ENCODE results near the gene GNL3. TPM values are rescaled to one million over a fixed set of nuclear protein-coding genes. Genes with fewer than 3 reads are reported as not detected.

GNL3 gene
- total RNA-seq, 1 experiment from 2014 or later = 205 TPM

- Histone ChIP-seq H4K20me1 (ENCODE audit: insufficient read depth) (no peaks in the 10 kb centered on the region), H3K4me2 (ENCODE audit: low read length) (no peak overlapping the region), H3K9me2 (ENCODE audit: insufficient read depth) (no peaks in the 10 kb centered on the region), H3K4me3 (replicated peaks in 1 of 2; ENCODE audit: low read depth in 1 of 2, low read length in 2 of 2) (no peak overlapping the region), H3K79me2 (ENCODE audit: insufficient read depth, low read length) (no peaks in the 10 kb centered on the region), H3K27me3 (ENCODE audit: insufficient read depth, low read length) (no peaks in the 10 kb centered on the region), H3K4me1 (ENCODE audit: control insufficient read depth in 1 of 2, insufficient read depth in 2 of 2, low read length in 2 of 2) (no peaks in the 10 kb centered on the region; a peak in 1 of 4 replicates), H3K36me3 (ENCODE audit: control insufficient read depth in 1 of 2, insufficient read depth in 2 of 2, low read length in 2 of 2) (peaks cover 11 to 31% of the 10 kb centered on the region in 2 experiments), H3K9ac (ENCODE audit: low read length) (no peak overlapping the region), H2AFZ (ENCODE audit: low read depth, low read length, poor library complexity, severe bottlenecking) (no peak overlapping the region), H3K27ac (ENCODE audit: low read depth, low read length) (no peak overlapping the region), H3K9me3 (ENCODE audit: control insufficient read depth in 1 of 2, insufficient read depth in 1 of 2, low read depth in 1 of 2, low read length in 2 of 2) (no peaks in the 10 kb centered on the region)
- POLR2A ChIA-PET = no interaction called here
- BruUV-seq (replicated peaks) = no TSS peak
- CTCF ChIA-PET = no interaction called here
- intact Hi-C loops (cut with micrococcal nuclease) = no loop called here
- RAD21 ChIA-PET (ENCODE audit: low non-redundant PET in 1 of 2, low total read pairs in 2 of 2, uncharacterized antibody in 2 of 2, unreplicated experiment in 2 of 2) = no interaction called here
- TF ChIP-seq POLR2AphosphoS5 (IDR thresholded peaks at IDR 0.05; ENCODE audit: low read depth, low read length) = no peak
- TF ChIP-seq ATF3 (IDR thresholded peaks at IDR 0.05) = no peak
- TF ChIP-seq ZNF274 (IDR thresholded peaks at IDR 0.05; ENCODE audit: low read depth, low read length) = no peak
- TF ChIP-seq, protein P1, sequence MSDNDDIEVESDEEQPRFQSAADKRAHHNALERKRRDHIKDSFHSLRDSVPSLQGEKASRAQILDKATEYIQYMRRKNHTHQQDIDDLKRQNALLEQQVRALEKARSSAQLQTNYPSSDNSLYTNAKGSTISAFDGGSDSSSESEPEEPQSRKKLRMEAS (IDR thresholded peaks at IDR 0.05) = no peak
- TF ChIP-seq RAD21 (IDR thresholded peaks at IDR 0.05; ENCODE audit: low read depth) = no peak
- TF ChIP-seq, protein P2, sequence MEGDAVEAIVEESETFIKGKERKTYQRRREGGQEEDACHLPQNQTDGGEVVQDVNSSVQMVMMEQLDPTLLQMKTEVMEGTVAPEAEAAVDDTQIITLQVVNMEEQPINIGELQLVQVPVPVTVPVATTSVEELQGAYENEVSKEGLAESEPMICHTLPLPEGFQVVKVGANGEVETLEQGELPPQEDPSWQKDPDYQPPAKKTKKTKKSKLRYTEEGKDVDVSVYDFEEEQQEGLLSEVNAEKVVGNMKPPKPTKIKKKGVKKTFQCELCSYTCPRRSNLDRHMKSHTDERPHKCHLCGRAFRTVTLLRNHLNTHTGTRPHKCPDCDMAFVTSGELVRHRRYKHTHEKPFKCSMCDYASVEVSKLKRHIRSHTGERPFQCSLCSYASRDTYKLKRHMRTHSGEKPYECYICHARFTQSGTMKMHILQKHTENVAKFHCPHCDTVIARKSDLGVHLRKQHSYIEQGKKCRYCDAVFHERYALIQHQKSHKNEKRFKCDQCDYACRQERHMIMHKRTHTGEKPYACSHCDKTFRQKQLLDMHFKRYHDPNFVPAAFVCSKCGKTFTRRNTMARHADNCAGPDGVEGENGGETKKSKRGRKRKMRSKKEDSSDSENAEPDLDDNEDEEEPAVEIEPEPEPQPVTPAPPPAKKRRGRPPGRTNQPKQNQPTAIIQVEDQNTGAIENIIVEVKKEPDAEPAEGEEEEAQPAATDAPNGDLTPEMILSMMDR (IDR thresholded peaks at IDR 0.05 in 2 of 3, conservative IDR thresholded peaks at IDR 0.05 in 1 of 3; ENCODE audit: borderline replicate concordance in 1 of 3, insufficient read depth in 1 of 3, low read depth in 2 of 3, low read length in 2 of 3) = no peak
- TF ChIP-seq SP1 (IDR thresholded peaks at IDR 0.05; ENCODE audit: low read depth) = no peak
- no peak for TF ChIP-seq JUND (IDR thresholded peaks at IDR 0.05)
- no peak for TF ChIP-seq SRF (IDR thresholded peaks at IDR 0.05; ENCODE audit: low read depth)
- no peak for TF ChIP-seq ELF1 (IDR thresholded peaks at IDR 0.05; ENCODE audit: borderline replicate concordance, low read depth)
- no peak for TF ChIP-seq SIN3A (IDR thresholded peaks at IDR 0.05; ENCODE audit: low read depth)
- TF ChIP-seq CBX3 (IDR thresholded peaks at IDR 0.05; ENCODE audit: low read depth) = no peak
- TF ChIP-seq POLR2A (IDR thresholded peaks at IDR 0.05; ENCODE audit: borderline replicate concordance, extremely low read depth, insufficient read depth, insufficient read length) = no peak
- TF ChIP-seq EZH2phosphoT487 (IDR thresholded peaks at IDR 0.05; ENCODE audit: borderline replicate concordance) = no peak
- TF ChIP-seq CEBPB (IDR thresholded peaks at IDR 0.05; ENCODE audit: low read depth) = no peak
- no peak for TF ChIP-seq FOSL1 (IDR thresholded peaks at IDR 0.05; ENCODE audit: low read depth)
- ATAC-seq (no peak), DNase-seq (ENCODE audit: low read depth, low spot score) (no peak)
These were observed 35.4 kb upstream of the GNL3 start for GRCh38 chr3:52650439-52650838.

Data from HCT116 (cell line).